ENCODE data around the gene LPIN1. TPM values are rescaled to one million over a fixed set of nuclear protein-coding genes. Genes with fewer than 3 reads are reported as not detected.

Gene LPIN1
- total and polyA plus RNA-seq, 2 of the 13 experiments (the other 11 are each of a cell fraction or from before 2014, with no cell fraction given), result 9.7 to 19.4 TPM

GRCh38 chr2:11784747-11785610 is 38.5 kb downstream of the LPIN1 start (continued):
- no peak for TF ChIP-seq MED1 (CRISPR knock-in tag; IDR thresholded peaks at IDR 0.05)
- peak; percentile 42; the same call in 1 of the 2 replicates for TF ChIP-seq ZNF274 (CRISPR knock-in tag; IDR thresholded peaks at IDR 0.05)
- 0 out of 2 replicates have a peak, but pooled peaks have one; percentile 41 for TF ChIP-seq KDM5B (CRISPR knock-in tag; IDR thresholded peaks at IDR 0.05; ENCODE audit: borderline replicate concordance)
- 0 out of 2 replicates have a peak, but pooled peaks have one; percentile 45 for TF ChIP-seq HOXA9 (CRISPR knock-in tag; IDR thresholded peaks at IDR 0.05; ENCODE audit: borderline replicate concordance)
- TF ChIP-seq HOXD1 (CRISPR knock-in tag; IDR thresholded peaks at IDR 0.05), result no peak
- TF ChIP-seq, protein P1, sequence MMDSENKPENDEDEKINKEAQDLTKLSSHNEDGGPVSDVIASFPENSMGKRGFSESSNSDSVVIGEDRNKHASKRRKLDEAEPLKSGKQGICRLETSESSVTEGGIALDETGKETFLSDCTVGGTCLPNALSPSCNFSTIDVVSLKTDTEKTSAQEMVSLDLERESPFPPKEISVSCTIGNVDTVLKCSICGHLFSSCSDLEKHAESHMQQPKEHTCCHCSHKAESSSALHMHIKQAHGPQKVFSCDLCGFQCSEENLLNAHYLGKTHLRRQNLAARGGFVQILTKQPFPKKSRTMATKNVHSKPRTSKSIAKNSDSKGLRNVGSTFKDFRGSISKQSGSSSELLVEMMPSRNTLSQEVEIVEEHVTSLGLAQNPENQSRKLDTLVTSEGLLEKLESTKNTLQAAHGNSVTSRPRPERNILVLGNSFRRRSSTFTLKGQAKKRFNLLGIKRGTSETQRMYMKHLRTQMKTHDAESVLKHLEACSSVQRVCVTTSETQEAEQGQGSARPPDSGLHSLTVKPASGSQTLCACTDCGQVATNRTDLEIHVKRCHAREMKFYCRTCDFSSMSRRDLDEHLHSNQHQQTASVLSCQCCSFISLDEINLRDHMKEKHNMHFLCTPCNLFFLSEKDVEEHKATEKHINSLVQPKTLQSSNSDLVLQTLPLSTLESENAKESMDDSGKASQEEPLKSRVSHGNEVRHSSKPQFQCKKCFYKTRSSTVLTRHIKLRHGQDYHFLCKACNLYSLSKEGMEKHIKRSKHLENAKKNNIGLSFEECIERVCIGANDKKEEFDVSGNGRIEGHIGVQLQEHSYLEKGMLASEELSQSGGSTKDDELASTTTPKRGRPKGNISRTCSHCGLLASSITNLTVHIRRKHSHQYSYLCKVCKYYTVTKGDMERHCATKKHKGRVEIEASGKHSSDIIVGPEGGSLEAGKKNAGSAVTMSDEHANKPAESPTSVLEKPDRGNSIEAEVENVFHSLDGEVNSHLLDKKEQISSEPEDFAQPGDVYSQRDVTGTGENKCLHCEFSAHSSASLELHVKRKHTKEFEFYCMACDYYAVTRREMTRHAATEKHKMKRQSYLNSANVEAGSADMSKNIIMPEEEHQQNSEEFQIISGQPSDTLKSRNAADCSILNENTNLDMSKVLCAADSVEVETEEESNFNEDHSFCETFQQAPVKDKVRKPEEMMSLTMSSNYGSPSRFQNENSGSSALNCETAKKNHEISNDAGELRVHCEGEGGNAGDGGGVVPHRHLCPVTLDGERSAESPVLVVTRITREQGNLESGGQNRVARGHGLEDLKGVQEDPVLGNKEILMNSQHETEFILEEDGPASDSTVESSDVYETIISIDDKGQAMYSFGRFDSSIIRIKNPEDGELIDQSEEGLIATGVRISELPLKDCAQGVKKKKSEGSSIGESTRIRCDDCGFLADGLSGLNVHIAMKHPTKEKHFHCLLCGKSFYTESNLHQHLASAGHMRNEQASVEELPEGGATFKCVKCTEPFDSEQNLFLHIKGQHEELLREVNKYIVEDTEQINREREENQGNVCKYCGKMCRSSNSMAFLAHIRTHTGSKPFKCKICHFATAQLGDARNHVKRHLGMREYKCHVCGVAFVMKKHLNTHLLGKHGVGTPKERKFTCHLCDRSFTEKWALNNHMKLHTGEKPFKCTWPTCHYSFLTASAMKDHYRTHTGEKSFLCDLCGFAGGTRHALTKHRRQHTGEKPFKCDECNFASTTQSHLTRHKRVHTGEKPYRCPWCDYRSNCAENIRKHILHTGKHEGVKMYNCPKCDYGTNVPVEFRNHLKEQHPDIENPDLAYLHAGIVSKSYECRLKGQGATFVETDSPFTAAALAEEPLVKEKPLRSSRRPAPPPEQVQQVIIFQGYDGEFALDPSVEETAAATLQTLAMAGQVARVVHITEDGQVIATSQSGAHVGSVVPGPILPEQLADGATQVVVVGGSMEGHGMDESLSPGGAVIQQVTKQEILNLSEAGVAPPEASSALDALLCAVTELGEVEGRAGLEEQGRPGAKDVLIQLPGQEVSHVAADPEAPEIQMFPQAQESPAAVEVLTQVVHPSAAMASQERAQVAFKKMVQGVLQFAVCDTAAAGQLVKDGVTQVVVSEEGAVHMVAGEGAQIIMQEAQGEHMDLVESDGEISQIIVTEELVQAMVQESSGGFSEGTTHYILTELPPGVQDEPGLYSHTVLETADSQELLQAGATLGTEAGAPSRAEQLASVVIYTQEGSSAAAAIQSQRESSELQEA (CRISPR knock-in tag; IDR thresholded peaks at IDR 0.05; ENCODE audit: not compliant biosample characterization), result peak; percentile 29
- peak; percentile 75 for TF ChIP-seq RAD21 (CRISPR knock-in tag; IDR thresholded peaks at IDR 0.05)
- no peak for TF ChIP-seq THAP11 (CRISPR knock-in tag; IDR thresholded peaks at IDR 0.05)
- TF ChIP-seq ARNT2 (CRISPR knock-in tag; IDR thresholded peaks at IDR 0.05; ENCODE audit: low read depth), result 0 out of 2 replicates have a peak, but pooled peaks have one; percentile 48
- no peak for TF ChIP-seq ZSCAN29 (CRISPR knock-in tag; conservative IDR thresholded peaks at IDR 0.05)
- peak; percentile 93 for TF ChIP-seq CTCF (CRISPR knock-in tag; IDR thresholded peaks at IDR 0.05)
- TF ChIP-seq, protein P2, sequence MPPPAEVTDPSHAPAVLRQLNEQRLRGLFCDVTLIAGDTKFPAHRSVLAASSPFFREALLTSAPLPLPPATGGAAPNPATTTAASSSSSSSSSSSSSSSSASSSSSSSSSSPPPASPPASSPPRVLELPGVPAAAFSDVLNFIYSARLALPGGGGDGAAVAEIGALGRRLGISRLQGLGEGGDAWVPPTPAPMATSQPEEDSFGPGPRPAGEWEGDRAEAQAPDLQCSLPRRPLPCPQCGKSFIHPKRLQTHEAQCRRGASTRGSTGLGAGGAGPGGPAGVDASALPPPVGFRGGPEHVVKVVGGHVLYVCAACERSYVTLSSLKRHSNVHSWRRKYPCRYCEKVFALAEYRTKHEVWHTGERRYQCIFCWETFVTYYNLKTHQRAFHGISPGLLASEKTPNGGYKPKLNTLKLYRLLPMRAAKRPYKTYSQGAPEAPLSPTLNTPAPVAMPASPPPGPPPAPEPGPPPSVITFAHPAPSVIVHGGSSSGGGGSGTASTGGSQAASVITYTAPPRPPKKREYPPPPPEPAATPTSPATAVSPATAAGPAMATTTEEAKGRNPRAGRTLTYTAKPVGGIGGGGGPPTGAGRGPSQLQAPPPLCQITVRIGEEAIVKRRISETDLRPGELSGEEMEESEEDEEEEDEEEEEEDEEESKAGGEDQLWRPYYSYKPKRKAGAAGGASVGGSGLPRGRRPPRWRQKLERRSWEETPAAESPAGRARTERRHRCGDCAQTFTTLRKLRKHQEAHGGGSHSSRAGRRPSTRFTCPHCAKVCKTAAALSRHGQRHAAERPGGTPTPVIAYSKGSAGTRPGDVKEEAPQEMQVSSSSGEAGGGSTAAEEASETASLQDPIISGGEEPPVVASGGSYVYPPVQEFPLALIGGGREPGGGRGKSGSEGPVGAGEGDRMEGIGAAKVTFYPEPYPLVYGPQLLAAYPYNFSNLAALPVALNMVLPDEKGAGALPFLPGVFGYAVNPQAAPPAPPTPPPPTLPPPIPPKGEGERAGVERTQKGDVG (CRISPR knock-in tag; IDR thresholded peaks at IDR 0.05; ENCODE audit: borderline replicate concordance), result peak; percentile 79; the same call in 1 of the 2 replicates
